NCI-H526 treated with DMSO at 0.1 percent for 48 hours (cell line): Measurements from ENCODE around the gene CYP19A1.

Experiments
- DNase-seq: peaks from one replicate; lab custom pipeline; 2025; lab: John Stamatoyannopoulos, UW

CYP19A1 gene

DNA sequence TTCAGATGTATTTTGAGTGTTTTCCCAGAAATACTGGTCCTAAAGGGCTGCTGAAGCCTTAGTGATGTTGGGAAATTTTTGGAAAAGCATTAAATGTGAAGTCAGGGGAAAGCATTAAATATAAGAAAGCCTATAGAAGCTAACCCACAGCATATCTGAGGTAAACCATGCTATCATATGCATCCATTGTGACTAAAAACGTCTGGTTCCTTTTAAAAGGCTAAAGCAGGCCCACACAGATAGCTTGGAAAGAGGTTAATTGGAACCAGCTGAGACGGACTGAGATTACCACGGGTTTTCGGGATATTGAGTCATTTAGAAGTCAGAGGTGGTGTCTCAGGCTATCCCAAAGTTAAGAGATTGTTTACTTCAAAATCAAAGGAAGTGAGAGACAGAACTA is 78.2 kb downstream of the CYP19A1 start:
- DNase-seq = no peak

DNA sequence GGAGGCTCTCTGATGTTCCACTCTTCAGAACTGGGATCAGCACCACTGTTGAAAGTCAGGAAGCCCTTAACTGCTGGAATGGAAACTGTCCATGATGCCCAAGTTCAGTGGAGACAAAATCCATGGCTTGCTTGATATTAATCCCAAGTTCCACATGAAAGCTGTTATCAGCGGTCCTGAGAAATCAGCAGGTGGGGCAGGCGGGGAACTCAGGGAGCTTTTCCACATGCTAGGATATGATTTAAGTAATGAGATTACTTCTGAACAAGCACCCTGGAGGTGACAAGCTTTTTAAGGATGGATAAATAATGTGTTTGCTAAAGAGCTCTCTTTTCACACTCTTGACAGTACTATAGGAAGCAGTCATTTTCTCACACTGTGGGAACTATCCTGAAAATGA is 82.9 kb downstream of the CYP19A1 start:
- no peak for DNase-seq

DNA sequence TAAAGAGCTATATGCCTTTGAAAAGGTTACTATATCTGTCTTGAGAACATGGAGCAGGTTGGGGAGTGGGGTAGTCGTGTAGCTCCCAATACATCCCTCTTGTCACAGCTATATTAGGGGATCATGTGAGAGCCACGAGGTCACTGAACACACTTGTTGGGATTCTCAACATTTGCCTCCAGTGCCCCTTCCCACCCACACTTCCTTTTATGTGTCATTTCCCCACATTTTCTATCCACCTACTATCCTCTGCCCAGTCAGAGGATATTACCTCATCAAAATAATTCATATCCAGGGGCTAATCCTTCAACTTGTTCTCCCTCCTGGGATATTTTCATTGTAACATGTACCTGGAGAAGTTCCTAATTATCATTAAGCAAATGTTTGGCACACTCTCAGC is 85.0 kb downstream of the CYP19A1 start:
- no peak for DNase-seq

GRCh38 chr15:51252671-51253070 is 85.7 kb downstream of the CYP19A1 start:
- DNase-seq = no peak

DNA sequence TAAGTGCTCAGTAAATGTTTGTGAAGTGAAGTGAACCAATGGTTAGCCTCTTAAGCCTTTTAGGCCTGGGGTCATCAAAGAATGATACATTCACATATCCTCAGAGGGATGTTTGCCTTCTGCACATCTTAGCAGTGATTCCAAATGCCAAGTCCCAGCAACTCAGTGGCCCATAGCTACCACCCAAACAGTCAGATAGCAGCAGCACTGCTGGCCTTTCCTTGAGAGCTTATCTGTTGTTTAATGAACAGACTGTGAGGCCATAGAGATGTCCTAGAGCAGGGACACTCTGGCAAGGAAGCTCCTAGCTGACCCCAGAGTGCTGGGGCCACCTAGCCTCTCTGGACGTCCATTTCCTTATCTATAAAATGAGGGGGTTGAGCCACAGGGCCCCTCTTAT is 86.8 kb downstream of the CYP19A1 start:
- no peak for DNase-seq

DNA sequence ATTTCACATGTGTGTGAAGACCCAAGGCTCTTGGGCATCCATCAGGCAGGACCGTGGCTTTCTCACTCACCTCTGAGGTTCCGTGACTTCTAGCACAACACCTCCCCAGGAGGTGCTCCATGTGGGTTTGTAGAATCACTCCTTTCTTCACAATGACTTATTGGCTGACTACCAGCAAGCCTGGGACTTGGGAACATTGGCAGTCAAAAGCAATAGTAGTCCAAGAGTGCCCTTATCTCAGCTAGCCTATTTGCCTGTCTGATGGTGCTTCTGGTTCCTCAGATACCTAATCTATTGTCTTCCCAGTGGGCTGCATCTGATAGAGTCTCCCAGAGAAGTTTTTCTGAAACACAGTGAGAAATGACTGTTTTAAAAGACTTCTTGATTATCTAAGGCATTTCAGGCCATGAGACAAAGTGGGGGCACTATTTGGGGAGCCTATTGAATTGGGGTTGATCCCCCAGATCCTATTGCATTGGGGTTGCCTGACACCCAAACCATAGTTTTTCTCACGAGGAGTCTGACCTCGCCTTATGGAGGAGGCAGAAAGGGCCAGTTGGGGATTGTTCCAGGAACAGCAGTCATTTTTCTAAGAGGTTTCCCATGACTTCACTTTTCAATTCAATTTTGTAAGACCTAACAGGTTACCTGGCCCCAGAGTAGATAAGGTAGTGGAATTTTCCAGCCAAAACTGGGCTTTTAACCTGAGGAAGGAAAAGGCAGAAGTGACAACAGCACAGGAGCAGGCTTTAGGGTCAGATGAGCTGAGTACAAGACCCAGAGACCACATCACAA is 88.0 kb downstream of the CYP19A1 start:
- DNase-seq = no peak

- DNase-seq = no peak
These were observed 92.8 kb downstream of the CYP19A1 start for GRCh38 chr15:51245628-51246027.

DNA sequence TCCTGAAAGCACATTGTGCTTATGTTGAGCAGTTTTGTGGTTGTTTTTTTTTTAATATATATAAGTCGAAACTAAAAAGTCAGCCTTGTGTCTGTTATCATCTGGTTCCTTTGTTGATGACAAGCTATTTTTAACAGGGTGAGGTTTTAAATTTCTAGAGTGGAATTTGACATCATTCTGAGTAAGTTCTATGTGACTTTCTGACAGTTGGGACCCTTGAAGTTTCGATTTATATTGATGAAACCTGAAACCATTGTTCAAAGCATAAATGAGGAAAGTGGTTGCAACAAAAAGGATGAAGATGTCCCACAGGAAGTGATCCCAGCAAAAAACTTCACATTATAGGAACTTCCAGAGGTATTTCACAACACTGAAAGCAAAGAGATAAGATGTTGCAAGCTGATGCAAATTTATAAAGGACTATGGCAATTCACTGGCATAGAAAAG is 94.0 kb downstream of the CYP19A1 start:
- DNase-seq = no peak

- DNase-seq = no peak
These were observed 94.6 kb downstream of the CYP19A1 start for GRCh38 chr15:51243774-51244173.

DNA sequence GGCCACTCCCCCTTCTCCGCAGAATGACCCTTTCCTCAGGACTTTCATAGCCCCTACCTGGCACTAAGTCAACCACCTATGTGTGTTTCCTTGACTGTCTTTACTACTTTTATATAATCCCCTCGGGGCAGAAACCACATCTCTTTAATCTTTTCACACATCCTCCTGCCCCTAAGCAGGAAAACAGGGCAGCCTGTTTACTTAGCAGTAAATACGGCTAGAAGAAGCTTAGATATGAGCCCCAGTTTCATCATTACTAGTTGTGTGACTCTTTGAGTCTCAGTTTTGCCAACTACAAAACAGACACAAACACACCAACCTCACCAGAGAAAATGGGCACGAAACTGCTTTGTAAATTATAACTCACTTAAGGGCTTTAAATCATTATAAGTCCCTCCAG is 98.3 kb downstream of the CYP19A1 start:
- no peak for DNase-seq

DNA sequence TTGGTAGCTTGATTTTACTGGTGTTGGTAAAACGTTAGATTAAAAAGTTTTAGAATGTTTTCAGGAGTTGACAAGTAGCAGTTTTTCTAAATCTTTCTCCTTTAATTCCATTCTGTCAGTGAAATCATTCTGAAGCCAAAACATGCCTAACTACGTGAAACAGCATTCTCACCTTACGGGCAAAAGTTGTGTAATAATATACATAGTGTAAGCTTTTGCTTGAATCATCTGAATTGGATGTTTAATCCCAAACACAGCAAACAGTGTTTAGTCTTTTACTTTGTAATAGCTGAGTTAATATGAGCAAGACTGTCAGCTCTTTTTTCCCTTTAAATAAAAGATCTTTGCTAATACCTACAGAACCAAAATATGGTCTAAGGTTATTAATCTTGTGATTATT is 100.6 kb downstream of the CYP19A1 start:
- DNase-seq = no peak

DNA sequence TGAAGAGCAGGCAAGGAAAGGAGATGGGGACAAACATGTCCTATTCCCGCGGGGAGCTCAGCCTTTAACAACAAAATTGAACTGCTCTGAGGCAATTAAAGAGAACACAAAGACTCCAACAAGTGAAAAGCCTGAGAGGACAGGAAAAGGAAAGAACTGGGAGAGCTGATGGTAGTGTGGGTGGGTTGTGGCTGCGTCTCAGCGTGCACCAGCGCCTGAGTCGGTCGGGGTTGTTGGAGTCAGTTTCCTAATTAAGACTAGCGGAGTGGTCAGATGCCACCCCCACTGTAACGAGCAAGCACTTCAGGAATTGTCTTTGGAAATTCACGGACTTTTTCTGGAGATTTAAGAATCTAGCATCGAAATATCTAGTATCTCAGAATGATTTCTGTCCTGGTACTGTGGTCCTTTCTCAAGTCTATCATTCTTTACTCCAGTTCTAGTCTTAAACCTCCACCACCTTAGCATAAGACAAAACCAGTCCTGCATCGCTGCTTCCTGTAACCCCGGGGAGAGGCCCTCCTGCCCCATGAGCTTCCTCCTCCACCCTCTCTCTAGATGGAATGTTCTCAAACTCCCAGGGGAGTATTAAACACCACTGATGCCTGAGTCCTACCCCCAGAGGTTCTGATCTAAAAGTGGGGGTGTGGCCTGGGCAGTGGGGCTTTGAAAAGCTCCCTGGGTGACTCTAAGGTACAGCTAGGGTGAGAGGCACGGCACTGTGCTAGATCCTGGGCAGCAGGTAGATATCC is 104.0 kb downstream of the CYP19A1 start:
- DNase-seq = no peak

GRCh38 chr15:51232581-51232980 is 105.8 kb downstream of the CYP19A1 start:
- DNase-seq = no peak

DNA sequence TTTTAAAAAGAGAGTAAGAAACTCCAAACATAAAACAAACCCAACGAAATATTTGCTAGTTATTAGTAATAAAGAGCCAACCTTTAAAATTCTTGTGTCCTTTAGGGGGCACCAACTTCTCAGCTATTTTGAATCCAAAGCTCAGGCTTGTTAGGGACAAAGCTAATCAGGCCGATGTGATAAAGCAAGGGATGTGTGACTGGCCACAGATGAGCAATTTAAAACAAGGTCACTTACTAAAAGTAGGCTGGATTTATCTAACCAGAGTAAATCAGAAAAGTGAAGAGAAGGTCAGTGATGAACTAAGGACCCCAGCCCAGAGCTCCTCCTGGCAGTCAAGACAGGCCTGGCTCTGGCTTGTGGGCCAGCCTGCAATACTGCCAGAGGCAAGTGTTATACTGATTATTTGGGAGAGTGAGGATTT is 108.5 kb downstream of the CYP19A1 start:
- no peak for DNase-seq

DNA sequence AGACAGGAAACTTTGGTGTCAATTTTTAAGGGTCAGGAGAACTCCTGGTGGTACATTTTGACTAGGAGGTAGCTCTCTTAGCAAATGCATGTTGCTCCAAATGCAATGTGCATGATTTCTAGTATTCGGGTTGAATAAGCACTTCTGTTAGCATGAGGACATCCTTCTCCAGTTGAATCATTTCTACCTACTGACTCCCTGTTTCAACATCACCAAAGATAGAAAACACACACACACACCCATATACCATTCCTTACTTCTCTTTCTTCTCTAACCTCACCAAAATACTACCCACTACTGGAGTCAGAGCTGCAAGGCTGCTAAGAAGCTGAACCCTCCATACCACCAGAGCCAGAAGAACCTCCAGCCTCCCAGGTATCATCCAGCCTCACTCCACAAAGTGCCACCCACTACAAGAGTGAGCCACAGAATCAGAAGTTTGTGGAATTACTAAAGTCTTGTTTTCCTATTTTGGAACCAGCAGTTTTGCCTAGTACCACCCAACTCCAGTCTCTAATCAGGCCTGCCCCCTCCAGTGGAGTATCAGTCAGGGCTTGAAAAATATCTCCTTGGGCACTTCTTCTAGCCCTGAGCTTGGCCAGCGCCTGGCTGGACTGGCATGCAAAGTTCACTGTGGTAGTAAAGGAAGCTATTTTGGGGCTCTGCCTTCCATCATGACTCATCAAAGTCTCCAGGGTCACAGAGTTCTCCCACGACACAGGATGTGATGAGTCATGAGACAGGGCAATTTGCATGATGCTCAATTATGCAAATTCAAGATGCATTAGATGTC is 110.3 kb downstream of the CYP19A1 start:
- no peak for DNase-seq

- no peak for DNase-seq
These were observed 111.7 kb downstream of the CYP19A1 start for GRCh38 chr15:51226576-51227210.

GRCh38 chr15:51224428-51224827 is 114.0 kb downstream of the CYP19A1 start:
- no peak for DNase-seq

- DNase-seq = no peak
These were observed 114.6 kb downstream of the CYP19A1 start for GRCh38 chr15:51223771-51224229.

- no peak for DNase-seq
These were observed 120.0 kb downstream of the CYP19A1 start for GRCh38 chr15:51218299-51218938.

- DNase-seq = no peak
These were observed 125.5 kb downstream of the CYP19A1 start for GRCh38 chr15:51212909-51213308.

DNA sequence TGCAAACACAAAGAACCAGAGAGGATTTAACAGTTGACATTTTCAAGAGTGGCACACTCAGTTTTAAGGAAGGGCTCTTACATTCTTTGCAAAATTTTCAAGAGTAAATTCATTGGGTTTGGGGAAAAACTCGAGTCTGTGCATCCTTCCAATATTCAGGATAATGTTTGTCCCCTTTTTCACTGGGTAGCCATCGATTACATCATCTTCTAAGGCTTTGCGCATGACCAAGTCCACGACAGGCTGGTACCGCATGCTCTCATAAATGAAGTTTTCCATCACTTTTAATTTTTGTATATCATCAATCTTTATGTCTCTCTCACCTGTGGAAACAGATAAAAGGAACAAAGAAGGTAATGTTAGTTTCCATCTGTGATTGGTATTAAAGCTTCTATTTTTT is 126.2 kb downstream of the CYP19A1 start:
- DNase-seq = no peak
